T-helper 2 cell treated with Interferon-gamma antibody and Interleukin-4, amounts not matched to agents 5 μg/mL and 100 μg/mL, for 36 hours (primary cell): ENCODE data around the gene SS18L1.

ENCODE experiments used
- DNase-seq: peaks from one replicate; pipeline ENCODE4 v3.0.0; 2021; ENCODE audit warnings: low spot score
- H3K27ac Mint-ChIP-seq: one replicate; pipeline ENCODE4 v1.8.0; 2021; ENCODE audit warnings: mild to moderate bottlenecking, mixed read lengths
- H3K27me3 Mint-ChIP-seq: one replicate; pipeline ENCODE4 v1.8.0; 2021; ENCODE audit warnings: low read depth, mixed read lengths
- H3K36me3 Mint-ChIP-seq: one replicate; pipeline ENCODE4 v1.8.0; 2021; ENCODE audit warnings: low read depth, mixed read lengths
- H3K4me1 Mint-ChIP-seq: one replicate; pipeline ENCODE4 v1.8.0; 2021; ENCODE audit warnings: low read depth, mixed read lengths
- H3K4me3 Mint-ChIP-seq: one replicate; pipeline ENCODE4 v1.8.0; 2022; ENCODE audit warnings: mild to moderate bottlenecking, moderate library complexity, mixed read lengths
- H3K9me3 Mint-ChIP-seq: one replicate; pipeline ENCODE4 v1.8.0; 2021; ENCODE audit warnings: mixed read lengths

The SS18L1 gene

DNA sequence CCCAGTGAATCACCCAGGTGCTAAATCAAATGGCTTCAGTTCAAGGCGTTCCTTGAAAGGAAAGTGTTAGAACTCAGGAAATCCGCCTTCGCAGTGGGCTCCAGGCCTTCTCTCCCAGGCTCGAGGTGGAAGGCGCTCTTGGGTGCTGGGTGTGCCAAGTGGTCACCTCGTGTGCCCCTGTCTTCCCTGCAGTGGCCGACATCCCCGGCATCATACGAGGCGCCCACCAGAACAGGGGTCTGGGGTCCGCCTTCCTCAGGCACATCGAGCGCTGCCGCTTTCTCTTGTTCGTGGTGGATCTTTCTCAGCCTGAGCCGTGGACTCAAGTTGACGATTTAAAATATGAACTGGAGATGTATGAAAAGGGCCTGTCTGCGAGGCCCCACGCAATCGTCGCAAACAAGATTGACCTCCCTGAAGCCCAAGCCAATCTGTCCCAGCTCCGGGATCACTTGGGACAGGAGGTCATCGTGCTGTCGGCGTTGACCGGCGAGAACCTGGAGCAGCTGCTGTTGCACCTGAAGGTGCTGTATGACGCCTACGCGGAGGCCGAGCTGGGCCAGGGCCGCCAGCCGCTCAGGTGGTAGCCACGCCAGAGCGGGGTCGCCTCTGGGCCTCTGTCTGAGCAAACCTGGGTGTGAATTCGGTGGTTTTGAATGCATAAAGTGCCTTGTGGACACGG is 57.1 kb downstream of the SS18L1 start:
- H3K27ac Mint-ChIP-seq, result no peak overlapping the region
- no peaks in the 10 kb centered on the region for H3K4me1 Mint-ChIP-seq
- no peaks in the 10 kb centered on the region for H3K9me3 Mint-ChIP-seq
- DNase-seq, result no peak
- H3K4me3 Mint-ChIP-seq, result no peak overlapping the region
- H3K27me3 Mint-ChIP-seq, result no peaks in the 10 kb centered on the region
- peaks cover 31% of the 10 kb centered on the region for H3K36me3 Mint-ChIP-seq

GRCh38 chr20:62201173-62202082 is 57.9 kb downstream of the SS18L1 start:
- no peak overlapping the region for H3K4me3 Mint-ChIP-seq
- H3K27ac Mint-ChIP-seq, result no peak overlapping the region
- H3K27me3 Mint-ChIP-seq, result no peaks in the 10 kb centered on the region
- DNase-seq, result no peak
- no peaks in the 10 kb centered on the region for H3K4me1 Mint-ChIP-seq
- peaks cover 30% of the 10 kb centered on the region for H3K36me3 Mint-ChIP-seq
- no peaks in the 10 kb centered on the region for H3K9me3 Mint-ChIP-seq

DNA sequence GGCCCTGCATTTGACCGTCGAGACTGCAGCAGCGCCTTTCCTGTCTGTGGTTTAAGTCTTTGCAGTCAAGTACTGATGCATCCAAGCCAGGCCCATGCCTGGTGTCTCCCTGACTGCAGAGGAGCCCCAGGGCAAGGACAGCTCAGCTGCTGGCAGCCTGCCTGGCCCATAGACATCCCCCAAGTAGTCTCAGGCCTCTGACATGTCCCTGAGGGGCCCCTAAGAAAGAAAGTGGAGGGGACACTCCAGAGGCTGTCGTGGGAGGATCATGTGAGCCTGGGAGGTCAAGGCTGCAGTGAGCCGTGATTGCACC is 58.5 kb downstream of the SS18L1 start:
- H3K4me1 Mint-ChIP-seq, result no peaks in the 10 kb centered on the region
- no peak overlapping the region for H3K27ac Mint-ChIP-seq
- no peak for DNase-seq
- peaks cover 30% of the 10 kb centered on the region for H3K36me3 Mint-ChIP-seq
- no peak overlapping the region for H3K4me3 Mint-ChIP-seq
- no peaks in the 10 kb centered on the region for H3K9me3 Mint-ChIP-seq
- no peaks in the 10 kb centered on the region for H3K27me3 Mint-ChIP-seq

GRCh38 chr20:62202676-62203377 is 59.3 kb downstream of the SS18L1 start:
- H3K36me3 Mint-ChIP-seq, result peaks cover 30% of the 10 kb centered on the region
- no peak overlapping the region for H3K4me3 Mint-ChIP-seq
- no peaks in the 10 kb centered on the region for H3K4me1 Mint-ChIP-seq
- no peak for DNase-seq
- no peaks in the 10 kb centered on the region for H3K9me3 Mint-ChIP-seq
- H3K27me3 Mint-ChIP-seq, result no peaks in the 10 kb centered on the region
- no peak overlapping the region for H3K27ac Mint-ChIP-seq

- Mint-ChIP-seq H3K9me3 (no peaks in the 10 kb centered on the region), H3K4me1 (no peaks in the 10 kb centered on the region), H3K36me3 (peaks cover 29% of the 10 kb centered on the region), H3K27me3 (no peaks in the 10 kb centered on the region), H3K27ac (no peak overlapping the region), H3K4me3 (no peak overlapping the region)
- DNase-seq, result no peak
These were observed 59.9 kb downstream of the SS18L1 start for GRCh38 chr20:62203378-62204030.

GRCh38 chr20:62205618-62206387 is 62.2 kb downstream of the SS18L1 start:
- DNase-seq, result no peak
- Mint-ChIP-seq H3K27ac (no peak overlapping the region), H3K4me3 (no peak overlapping the region), H3K4me1 (no peaks in the 10 kb centered on the region), H3K9me3 (no peaks in the 10 kb centered on the region), H3K36me3 (peaks cover 12% of the 10 kb centered on the region), H3K27me3 (no peaks in the 10 kb centered on the region)

DNA sequence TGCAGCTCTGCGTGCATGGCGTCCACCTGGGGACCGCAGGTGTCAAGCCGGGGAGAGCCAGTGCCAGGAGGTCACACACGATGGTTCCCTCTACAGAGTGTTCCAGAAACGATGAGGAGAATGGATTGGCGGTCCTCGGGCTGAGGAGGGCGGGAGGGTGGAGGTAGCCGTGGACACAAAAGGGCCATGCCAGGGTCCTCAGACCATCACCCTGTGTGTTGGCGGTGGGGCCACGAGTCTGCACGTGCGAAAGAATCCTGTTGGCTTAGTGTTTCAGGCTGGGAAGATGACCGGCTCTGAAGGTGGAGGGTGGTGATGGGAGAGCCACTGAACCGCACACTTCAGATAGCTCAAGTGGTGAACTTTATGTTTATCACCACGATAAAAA is 62.8 kb downstream of the SS18L1 start:
- H3K4me1 Mint-ChIP-seq, result no peaks in the 10 kb centered on the region
- H3K36me3 Mint-ChIP-seq, result peaks cover 12% of the 10 kb centered on the region
- no peak overlapping the region for H3K27ac Mint-ChIP-seq
- no peak overlapping the region for H3K4me3 Mint-ChIP-seq
- no peak for DNase-seq
- H3K9me3 Mint-ChIP-seq, result no peaks in the 10 kb centered on the region
- H3K27me3 Mint-ChIP-seq, result no peaks in the 10 kb centered on the region

DNA sequence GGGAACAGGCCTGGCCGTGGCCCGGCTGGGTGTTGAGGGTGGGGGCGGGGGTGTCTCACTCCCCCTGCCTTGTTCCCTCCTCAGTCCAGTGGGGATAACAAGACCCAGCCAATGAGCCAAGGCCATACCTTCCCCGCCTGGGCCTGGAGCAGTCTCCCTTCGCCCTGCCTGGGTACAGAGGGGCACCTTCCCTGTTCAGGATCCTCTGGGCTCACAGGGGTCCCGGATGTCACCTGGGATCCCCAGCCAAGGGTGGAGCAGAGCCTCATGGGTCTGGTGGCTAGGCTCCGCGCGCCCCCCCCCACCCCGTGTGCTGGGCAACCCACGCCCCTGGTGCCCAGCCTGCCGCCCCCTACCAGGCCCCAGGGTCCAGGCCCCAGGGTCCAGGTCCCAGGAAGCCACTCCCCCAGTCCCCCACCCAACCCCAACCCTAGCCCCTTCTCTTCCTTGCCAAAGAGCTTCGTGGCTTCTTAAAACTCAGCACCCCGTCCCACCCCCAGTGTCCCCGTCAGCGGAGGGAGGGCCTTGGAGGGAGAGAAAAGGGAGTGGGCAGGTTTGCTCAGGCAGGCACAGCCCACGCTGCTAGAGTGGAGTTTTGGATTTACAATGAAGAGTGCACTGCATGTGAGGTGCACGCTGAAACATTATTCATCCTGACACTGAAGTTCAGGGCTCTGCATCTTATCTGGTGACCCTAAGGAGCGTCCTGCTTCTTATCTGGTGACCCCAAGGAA is 64.7 kb downstream of the SS18L1 start:
- no peak overlapping the region for H3K27ac Mint-ChIP-seq
- H3K36me3 Mint-ChIP-seq, result peaks cover 3% of the 10 kb centered on the region
- H3K9me3 Mint-ChIP-seq, result no peaks in the 10 kb centered on the region
- no peak overlapping the region for H3K4me3 Mint-ChIP-seq
- no peak for DNase-seq
- H3K27me3 Mint-ChIP-seq, result no peaks in the 10 kb centered on the region
- H3K4me1 Mint-ChIP-seq, result no peaks in the 10 kb centered on the region

- no peak for DNase-seq
- Mint-ChIP-seq H3K9me3 (no peaks in the 10 kb centered on the region), H3K4me1 (no peaks in the 10 kb centered on the region), H3K4me3 (no peak overlapping the region), H3K36me3 (no peaks in the 10 kb centered on the region), H3K27ac (no peak overlapping the region), H3K27me3 (no peaks in the 10 kb centered on the region)
These were observed 65.5 kb downstream of the SS18L1 start for GRCh38 chr20:62208795-62209755.

DNA sequence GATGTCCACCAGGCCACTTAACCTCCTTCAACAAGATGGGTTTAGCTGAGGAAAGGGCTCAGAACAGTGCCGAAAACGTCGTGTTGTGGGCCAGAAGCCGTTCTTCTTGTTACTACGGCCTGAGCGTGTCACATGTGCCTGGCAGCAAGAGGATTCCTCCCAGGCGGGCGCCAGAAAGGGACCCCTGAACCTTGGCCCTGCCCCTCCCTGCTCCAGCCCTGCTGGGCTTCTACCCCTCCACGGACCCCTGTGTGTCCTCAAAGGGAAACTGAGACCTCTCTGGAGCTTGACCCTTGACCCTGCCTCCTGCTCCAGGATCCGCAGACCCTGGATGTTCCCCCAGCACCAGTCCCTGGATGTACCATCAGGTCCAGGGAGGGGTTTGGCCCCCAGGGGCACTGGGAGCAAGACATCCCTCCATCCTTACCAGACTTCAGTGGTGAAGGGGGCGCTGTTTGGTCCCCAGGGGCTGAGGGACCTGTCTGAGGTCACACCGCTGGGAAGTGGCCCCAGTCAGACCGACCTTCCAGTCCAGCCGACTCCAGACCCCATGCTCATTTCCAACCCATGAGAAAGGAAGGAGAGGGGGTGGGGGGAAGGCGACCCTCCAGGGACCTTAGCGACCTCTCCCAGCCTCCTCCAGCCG is 66.4 kb downstream of the SS18L1 start:
- Mint-ChIP-seq H3K4me3 (no peak overlapping the region), H3K36me3 (no peaks in the 10 kb centered on the region), H3K27me3 (no peaks in the 10 kb centered on the region), H3K27ac (no peak overlapping the region), H3K4me1 (no peaks in the 10 kb centered on the region), H3K9me3 (no peaks in the 10 kb centered on the region)
- DNase-seq, result no peak

GRCh38 chr20:62210496-62210855 is 66.9 kb downstream of the SS18L1 start:
- Mint-ChIP-seq H3K9me3 (no peaks in the 10 kb centered on the region), H3K36me3 (no peaks in the 10 kb centered on the region), H3K4me3 (no peak overlapping the region), H3K4me1 (no peaks in the 10 kb centered on the region), H3K27me3 (no peaks in the 10 kb centered on the region), H3K27ac (no peak overlapping the region)
- DNase-seq, result no peak

DNA sequence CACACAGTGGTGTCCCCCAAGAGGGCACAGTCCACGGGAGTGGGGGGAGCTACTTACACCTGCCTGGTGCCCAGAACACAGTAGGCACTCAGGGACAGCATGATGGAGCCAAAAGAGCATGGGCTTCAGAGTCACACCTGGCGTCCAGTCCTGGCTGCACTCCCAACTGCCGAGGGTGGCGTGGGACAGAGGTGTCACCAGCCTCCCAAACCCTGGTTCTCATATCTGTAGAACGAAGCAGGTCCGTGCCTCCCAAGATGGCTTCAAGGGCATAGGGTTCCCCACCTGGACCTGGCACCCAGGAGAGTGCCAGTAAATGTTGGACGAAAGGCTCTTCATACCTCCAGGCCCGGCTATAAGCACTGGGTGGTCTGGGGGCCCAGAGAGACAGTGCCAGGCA is 67.6 kb downstream of the SS18L1 start:
- DNase-seq, result no peak
- no peaks in the 10 kb centered on the region for H3K27me3 Mint-ChIP-seq
- no peak overlapping the region for H3K4me3 Mint-ChIP-seq
- H3K9me3 Mint-ChIP-seq, result no peaks in the 10 kb centered on the region
- no peak overlapping the region for H3K27ac Mint-ChIP-seq
- no peaks in the 10 kb centered on the region for H3K4me1 Mint-ChIP-seq
- no peaks in the 10 kb centered on the region for H3K36me3 Mint-ChIP-seq
